GM21717 (cell line): ENCODE measurements around the gene LRRC15.

ENCODE experiments used
- ATAC-seq: cut with Tn5 transposase; IDR thresholded peaks from one replicate; pipeline ENCODE4 v1.9.1; 2021; ENCODE audit warnings: mild to moderate bottlenecking, moderate library complexity; ENCODE audit not compliant: unreplicated experiment

LRRC15 gene

GRCh38 chr3:194386066-194386465 is 16.5 kb upstream of the LRRC15 start:
- ATAC-seq = no peak

GRCh38 chr3:194384569-194385001 is 15.0 kb upstream of the LRRC15 start:
- ATAC-seq = no peak

GRCh38 chr3:194384156-194384555 is 14.6 kb upstream of the LRRC15 start:
- no peak for ATAC-seq

GRCh38 chr3:194383276-194383940 is 13.9 kb upstream of the LRRC15 start:
- no peak for ATAC-seq

GRCh38 chr3:194382892-194383223 is 13.3 kb upstream of the LRRC15 start:
- ATAC-seq = no peak

GRCh38 chr3:194382196-194382891 is 12.8 kb upstream of the LRRC15 start:
- no peak for ATAC-seq

GRCh38 chr3:194381460-194381875 is 11.9 kb upstream of the LRRC15 start:
- no peak for ATAC-seq

- no peak for ATAC-seq
Measured at GRCh38 chr3:194380326-194380725, 10.8 kb upstream of the LRRC15 start.

GRCh38 chr3:194379651-194380050 is 10.1 kb upstream of the LRRC15 start:
- ATAC-seq = no peak

- no peak for ATAC-seq
Measured at GRCh38 chr3:194379231-194379630, 9.7 kb upstream of the LRRC15 start.

- ATAC-seq = no peak
Measured at GRCh38 chr3:194377708-194378107, 8.2 kb upstream of the LRRC15 start.

GRCh38 chr3:194376241-194376560 is 6.7 kb upstream of the LRRC15 start:
- ATAC-seq = no peak

GRCh38 chr3:194375473-194376240 is 6.1 kb upstream of the LRRC15 start:
- no peak for ATAC-seq

GRCh38 chr3:194374935-194375334 is 5.4 kb upstream of the LRRC15 start:
- no peak for ATAC-seq

- ATAC-seq = no peak
Measured at GRCh38 chr3:194373899-194374298, 4.4 kb upstream of the LRRC15 start.

GRCh38 chr3:194373028-194373427 is 3.5 kb upstream of the LRRC15 start:
- ATAC-seq = no peak

GRCh38 chr3:194370753-194371152 is 1.2 kb upstream of the LRRC15 start:
- ATAC-seq = no peak

GRCh38 chr3:194368918-194369317 is 625 bp downstream of the LRRC15 start:
- no peak for ATAC-seq

- ATAC-seq = no peak
Measured at GRCh38 chr3:194367992-194368841, 1.3 kb downstream of the LRRC15 start.

GRCh38 chr3:194365978-194366490 is 3.5 kb downstream of the LRRC15 start:
- ATAC-seq = no peak

- ATAC-seq = no peak
Measured at GRCh38 chr3:194365526-194365925, 4.0 kb downstream of the LRRC15 start.
